Smooth muscle cell (in vitro differentiated cells): Measurements from ENCODE around the gene WDR91. TPM values are rescaled to one million over a fixed set of nuclear protein-coding genes. Genes with fewer than 3 reads are reported as not detected.

Source experiments
- DNase-seq: peaks from one replicate; lab custom pipeline; 2025; ENCODE audit not compliant: unreplicated experiment; lab: John Stamatoyannopoulos, UW
- H2AFZ ChIP-seq: fragments of 200-600 bp; sonication (generic); 2 replicates; pipeline ENCODE4 v1.6.0; 2016; ENCODE audit warnings: antibody characterized with exemption, low read depth, mild to moderate bottlenecking
- H3F3A ChIP-seq: fragments of 200-600 bp; sonication (generic); 2 replicates; pipeline ENCODE4 v1.6.0; 2017; ENCODE audit warnings: antibody characterized with exemption, low read depth
- H3K27ac ChIP-seq: fragments of 200-600 bp; sonication (generic); 2 replicates; pipeline ENCODE4 v1.5.1; 2016; ENCODE audit warnings: low read depth, mild to moderate bottlenecking
- H3K27me3 ChIP-seq: fragments of 200-600 bp; sonication (generic); 2 replicates; pipeline ENCODE4 v1.6.1; 2016; ENCODE audit warnings: low read depth, mild to moderate bottlenecking
- H3K36me3 ChIP-seq: fragments of 200-600 bp; sonication (generic); 2 replicates; pipeline ENCODE4 v1.5.1; 2016; ENCODE audit warnings: low read depth
- H3K4me1 ChIP-seq: fragments of 200-600 bp; sonication (generic); 2 replicates; pipeline ENCODE4 v1.5.1; 2016; ENCODE audit warnings: low read depth
- H3K4me2 ChIP-seq: fragments of 200-600 bp; sonication (generic); 2 replicates; pipeline ENCODE4 v1.6.0; 2016; ENCODE audit warnings: mild to moderate bottlenecking
- H3K4me3 ChIP-seq: fragments of 200-600 bp; sonication (generic); 2 replicates; pipeline ENCODE4 v1.5.1; 2016; ENCODE audit warnings: mild to moderate bottlenecking
- H3K79me2 ChIP-seq: fragments of 200-600 bp; sonication (generic); 2 replicates; pipeline ENCODE4 v1.6.0; 2016; ENCODE audit warnings: low read depth, mild to moderate bottlenecking
- H3K9ac ChIP-seq: fragments of 200-600 bp; sonication (generic); 2 replicates; pipeline ENCODE4 v1.6.0; 2016; ENCODE audit warnings: low read depth
- H3K9me3 ChIP-seq: fragments of 200-600 bp; sonication (generic); replicated peaks from 2 replicates; pipeline ENCODE4 v1.5.1; 2016; ENCODE audit warnings: low read depth
- H4K20me1 ChIP-seq: fragments of 200-600 bp; sonication (generic); 2 replicates; pipeline ENCODE4 v1.6.0; 2016; ENCODE audit warnings: low read depth
- WGBS: methylation state at CpG from one replicate; pipeline ENCODE4 v1.1.7; 2016; ENCODE audit warnings: low lambda C conversion rate; 5-methylcytosine and 5-hydroxymethylcytosine counted together
- polyA plus RNA-seq: library from polyadenylated mRNA; unstranded; fragments of >200 nt; fragmentation: Nextera tagmentation; extraction: Ambion mirVana; gene quantifications from 2 replicates; pipeline ENCODE4 v1.2.1, GENCODE V29; 2016
- total RNA-seq: library from RNA; depleted of rRNA; stranded (reverse); fragments of >200 nt; gene quantifications from 2 replicates; pipeline ENCODE4 v1.2.3, GENCODE V29; 2014
- TF ChIP-seq, protein P1 (sequence below): fragments of 200-600 bp; sonication (generic); IDR thresholded peaks from 2 replicates; pipeline ENCODE4 v1.5.1; 2017; ENCODE audit warnings: borderline replicate concordance, mild to moderate bottlenecking, antibody characterized with exemption; ENCODE audit not compliant: insufficient read depth, poor library complexity, severe bottlenecking

WDR91 gene
- total and polyA plus RNA-seq, 2 experiments from 2014 or later, result 6.6 to 6.8 TPM

DNA sequence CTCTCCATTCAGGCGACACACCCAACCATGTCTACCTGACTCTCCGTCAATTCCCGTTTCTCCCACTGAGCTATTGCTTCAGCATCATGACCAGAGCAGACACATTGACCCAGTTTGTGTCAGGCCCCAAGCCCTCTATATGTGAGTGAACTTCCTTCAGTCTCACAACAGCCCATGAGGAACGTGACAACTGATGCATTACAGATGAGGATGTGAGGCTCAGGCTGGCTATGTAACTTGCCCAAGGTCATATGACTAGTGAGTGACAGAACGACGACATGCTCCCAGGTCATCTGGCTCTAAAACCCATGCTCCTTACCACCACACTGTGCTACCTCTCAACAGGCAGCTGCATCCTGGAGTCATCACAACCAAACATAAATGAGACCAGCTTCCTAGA lies 59.8 kb downstream of the WDR91 start:
- H2AFZ ChIP-seq, result no peak overlapping the region

DNA sequence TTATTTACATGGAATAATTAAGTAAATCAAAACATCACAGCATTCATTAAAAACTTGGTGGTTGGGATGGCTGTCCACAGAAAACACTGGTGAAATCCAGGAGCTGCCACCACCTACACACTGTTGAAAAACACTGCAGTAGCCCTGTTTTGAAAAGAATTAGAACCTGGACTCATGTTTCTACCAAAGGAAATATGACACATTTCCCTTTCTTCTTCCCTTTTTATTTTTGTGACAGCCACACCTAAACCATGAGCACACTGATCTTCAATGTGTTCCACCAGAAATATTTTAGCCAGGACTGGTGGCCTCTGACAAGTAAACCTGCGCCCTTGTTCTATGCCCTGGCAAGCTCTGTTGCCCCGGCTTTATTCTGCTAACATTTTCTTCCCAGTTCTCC lies 60.2 kb downstream of the WDR91 start:
- no peak overlapping the region for H3K27ac ChIP-seq
- H3K4me3 ChIP-seq, result no peak overlapping the region
- DNase-seq, result no peak
- TF ChIP-seq, protein P1, sequence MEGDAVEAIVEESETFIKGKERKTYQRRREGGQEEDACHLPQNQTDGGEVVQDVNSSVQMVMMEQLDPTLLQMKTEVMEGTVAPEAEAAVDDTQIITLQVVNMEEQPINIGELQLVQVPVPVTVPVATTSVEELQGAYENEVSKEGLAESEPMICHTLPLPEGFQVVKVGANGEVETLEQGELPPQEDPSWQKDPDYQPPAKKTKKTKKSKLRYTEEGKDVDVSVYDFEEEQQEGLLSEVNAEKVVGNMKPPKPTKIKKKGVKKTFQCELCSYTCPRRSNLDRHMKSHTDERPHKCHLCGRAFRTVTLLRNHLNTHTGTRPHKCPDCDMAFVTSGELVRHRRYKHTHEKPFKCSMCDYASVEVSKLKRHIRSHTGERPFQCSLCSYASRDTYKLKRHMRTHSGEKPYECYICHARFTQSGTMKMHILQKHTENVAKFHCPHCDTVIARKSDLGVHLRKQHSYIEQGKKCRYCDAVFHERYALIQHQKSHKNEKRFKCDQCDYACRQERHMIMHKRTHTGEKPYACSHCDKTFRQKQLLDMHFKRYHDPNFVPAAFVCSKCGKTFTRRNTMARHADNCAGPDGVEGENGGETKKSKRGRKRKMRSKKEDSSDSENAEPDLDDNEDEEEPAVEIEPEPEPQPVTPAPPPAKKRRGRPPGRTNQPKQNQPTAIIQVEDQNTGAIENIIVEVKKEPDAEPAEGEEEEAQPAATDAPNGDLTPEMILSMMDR, result no peak
- no peaks in the 10 kb centered on the region for H4K20me1 ChIP-seq
- no peaks in the 10 kb centered on the region for H3F3A ChIP-seq
- H3K9me3 ChIP-seq, result peaks cover 6% of the 10 kb centered on the region
- H2AFZ ChIP-seq, result no peak overlapping the region
- no peak overlapping the region for H3K4me2 ChIP-seq
- no peaks in the 10 kb centered on the region for H3K4me1 ChIP-seq
- H3K9ac ChIP-seq, result no peak overlapping the region
- no peaks in the 10 kb centered on the region for H3K36me3 ChIP-seq
- WGBS, result 94% methylated on average over 2 of the region's 2 CpGs
- H3K27me3 ChIP-seq, result no peaks in the 10 kb centered on the region
- no peaks in the 10 kb centered on the region for H3K79me2 ChIP-seq

More for the DNA sequence above, 59.8 kb downstream of the WDR91 start:
- Histone ChIP-seq H3K4me3 (no peak overlapping the region), H4K20me1 (no peaks in the 10 kb centered on the region), H3K79me2 (no peaks in the 10 kb centered on the region), H3K4me1 (no peaks in the 10 kb centered on the region), H3F3A (no peaks in the 10 kb centered on the region), H3K36me3 (no peaks in the 10 kb centered on the region), H3K9ac (no peak overlapping the region), H3K27me3 (no peaks in the 10 kb centered on the region), H3K9me3 (peaks cover 9% of the 10 kb centered on the region), H3K27ac (no peak overlapping the region), H3K4me2 (no peak overlapping the region)
- no peak for DNase-seq
- TF ChIP-seq, protein P1, result no peak
- 84% methylated on average over 6 of the region's 6 CpGs for WGBS

DNA sequence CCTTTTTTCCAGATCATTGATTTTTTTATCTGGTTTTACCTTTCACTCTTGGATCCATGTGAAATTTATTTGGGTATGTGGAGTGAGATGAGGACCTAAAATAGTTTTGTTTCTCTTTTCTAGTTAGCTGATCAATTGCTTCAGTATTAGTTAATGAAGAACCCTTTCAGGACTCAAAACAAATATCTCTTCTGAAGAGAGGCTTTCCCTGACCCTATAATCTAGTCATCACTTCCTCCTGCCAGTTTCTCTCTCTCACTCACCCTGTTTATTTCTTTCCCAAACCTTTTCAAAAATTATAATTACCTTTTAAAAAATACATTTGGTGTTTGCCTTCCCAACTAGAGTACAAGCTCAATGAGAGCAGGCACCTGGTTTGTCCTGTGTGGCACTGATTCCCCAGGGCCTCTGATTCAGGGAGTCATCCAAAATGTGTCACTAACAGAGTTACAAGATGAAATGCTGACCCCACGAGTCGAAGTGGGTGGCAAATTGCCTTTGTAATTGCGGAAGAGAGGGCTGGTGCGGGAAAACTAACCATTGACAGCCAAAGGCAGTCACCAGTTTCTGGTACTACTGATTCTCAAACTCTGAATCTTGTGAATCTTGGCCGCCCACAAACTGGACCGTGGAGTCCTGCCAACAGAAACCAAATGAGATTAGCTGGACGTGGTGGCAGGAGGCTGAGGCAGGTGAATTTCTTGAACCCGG lies 61.1 kb downstream of the WDR91 start:
- no peaks in the 10 kb centered on the region for H3K27me3 ChIP-seq
- H3K9me3 ChIP-seq, result peaks cover 2% of the 10 kb centered on the region
- H4K20me1 ChIP-seq, result no peaks in the 10 kb centered on the region
- WGBS, result 77% methylated on average over 8 of the region's 8 CpGs
- no peak overlapping the region for H3K9ac ChIP-seq
- no peak overlapping the region for H3K4me2 ChIP-seq
- TF ChIP-seq, protein P1, result no peak
- no peaks in the 10 kb centered on the region for H3F3A ChIP-seq
- no peaks in the 10 kb centered on the region for H3K4me1 ChIP-seq
- no peak overlapping the region for H2AFZ ChIP-seq
- H3K79me2 ChIP-seq, result no peaks in the 10 kb centered on the region
- no peak overlapping the region for H3K4me3 ChIP-seq
- no peak overlapping the region for H3K27ac ChIP-seq
- no peaks in the 10 kb centered on the region for H3K36me3 ChIP-seq
- no peak for DNase-seq
